HG03378 (cell line): Measurements from ENCODE around the gene LCMT2.

Experiments used
- ATAC-seq: cut with Tn5 transposase; IDR thresholded peaks from one replicate; pipeline ENCODE4 v1.9.1; 2021; ENCODE audit warnings: mild to moderate bottlenecking, moderate library complexity; ENCODE audit not compliant: unreplicated experiment

Gene LCMT2

GRCh38 chr15:43276563-43277200 lies 53.7 kb downstream of the LCMT2 start:
- no peak for ATAC-seq

- no peak for ATAC-seq
Measured at GRCh38 chr15:43275740-43276562, 54.4 kb downstream of the LCMT2 start.

- ATAC-seq, result no peak
Measured at GRCh38 chr15:43274136-43274535, 56.2 kb downstream of the LCMT2 start.
